ENCODE data around the gene SIVA1. TPM values are rescaled to one million over a fixed set of nuclear protein-coding genes. Genes with fewer than 3 reads are reported as not detected.

Gene SIVA1
- total RNA-seq, 1 donor from 2014 or later, result 116 TPM

GRCh38 chr14:104768437-104769323 is 15.7 kb downstream of the SIVA1 start:
- H3K4me1 Mint-ChIP-seq (ENCODE audit: low read depth), result peaks cover 21% of the 10 kb centered on the region
- peak overlapping the region; percentile 99 for H3K27ac Mint-ChIP-seq
- H3K4me3 Mint-ChIP-seq (ENCODE audit: low read depth), result no peak overlapping the region
- TF ChIP-seq CTCF (IDR thresholded peaks at IDR 0.05; ENCODE audit: unreplicated experiment), result peak; percentile 98
- H3K36me3 Mint-ChIP-seq (ENCODE audit: insufficient read depth), result peaks cover 34% of the 10 kb centered on the region
- peak; percentile 95 for DNase-seq (ENCODE audit: low spot score, unreplicated experiment)
- H3K9me3 Mint-ChIP-seq (ENCODE audit: low read depth), result peaks cover 16% of the 10 kb centered on the region
- H3K27me3 Mint-ChIP-seq, result no peaks in the 10 kb centered on the region

DNA sequence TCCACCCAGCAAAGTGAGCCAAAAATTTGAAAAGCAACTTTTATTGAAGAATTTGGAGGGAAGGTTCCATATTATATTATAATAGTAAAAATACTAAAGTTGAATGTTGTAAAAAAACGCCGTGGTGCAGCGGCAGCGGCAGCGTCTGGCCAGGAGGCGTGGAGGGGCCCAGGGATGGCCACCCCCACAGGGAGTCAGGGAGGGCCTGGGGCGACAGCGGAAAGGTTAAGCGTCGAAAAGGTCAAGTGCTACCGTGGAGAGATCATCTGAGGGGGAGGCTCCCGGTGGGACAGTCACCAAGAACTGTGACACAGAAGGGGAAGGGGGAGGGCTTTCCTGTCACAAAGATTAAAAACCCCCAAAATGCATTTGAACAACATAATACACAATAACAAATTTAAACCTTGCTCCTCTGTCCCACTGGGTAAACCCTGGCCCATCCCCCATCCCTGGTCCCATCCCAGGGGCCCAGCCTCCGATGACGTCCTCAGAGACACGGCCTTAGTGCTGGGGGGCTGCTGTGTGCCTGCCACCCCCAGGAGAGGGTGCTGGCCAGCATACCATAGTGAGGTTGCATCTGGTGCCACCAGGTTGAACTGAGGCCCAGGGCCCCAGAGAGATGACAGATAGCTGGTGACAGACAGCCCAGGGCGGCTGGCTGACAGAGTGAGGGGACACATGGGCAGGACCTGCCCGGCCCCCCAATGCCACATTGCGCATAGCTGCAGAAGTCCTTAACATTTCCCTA is 16.6 kb downstream of the SIVA1 start:
- no peak for TF ChIP-seq CTCF (IDR thresholded peaks at IDR 0.05; ENCODE audit: unreplicated experiment)
- Mint-ChIP-seq H3K27me3 (no peaks in the 10 kb centered on the region), H3K9me3 (ENCODE audit: low read depth) (peaks cover 16% of the 10 kb centered on the region), H3K4me3 (ENCODE audit: low read depth) (no peak overlapping the region), H3K27ac (peak overlapping the region; percentile 62), H3K4me1 (ENCODE audit: low read depth) (peaks cover 21% of the 10 kb centered on the region), H3K36me3 (ENCODE audit: insufficient read depth) (peaks cover 34% of the 10 kb centered on the region)
- no peak for DNase-seq (ENCODE audit: low spot score, unreplicated experiment)

- H3K4me3 Mint-ChIP-seq (ENCODE audit: low read depth), result no peak overlapping the region
- H3K4me1 Mint-ChIP-seq (ENCODE audit: low read depth), result peaks cover 21% of the 10 kb centered on the region
- H3K27me3 Mint-ChIP-seq, result no peaks in the 10 kb centered on the region
- no peak for DNase-seq (ENCODE audit: low spot score, unreplicated experiment)
- peaks cover 16% of the 10 kb centered on the region for H3K9me3 Mint-ChIP-seq (ENCODE audit: low read depth)
- no peak for TF ChIP-seq CTCF (IDR thresholded peaks at IDR 0.05; ENCODE audit: unreplicated experiment)
- H3K27ac Mint-ChIP-seq, result peak overlapping the region; percentile 62
- H3K36me3 Mint-ChIP-seq (ENCODE audit: insufficient read depth), result peaks cover 34% of the 10 kb centered on the region
Measured at GRCh38 chr14:104770072-104770579, 17.2 kb downstream of the SIVA1 start.

DNA sequence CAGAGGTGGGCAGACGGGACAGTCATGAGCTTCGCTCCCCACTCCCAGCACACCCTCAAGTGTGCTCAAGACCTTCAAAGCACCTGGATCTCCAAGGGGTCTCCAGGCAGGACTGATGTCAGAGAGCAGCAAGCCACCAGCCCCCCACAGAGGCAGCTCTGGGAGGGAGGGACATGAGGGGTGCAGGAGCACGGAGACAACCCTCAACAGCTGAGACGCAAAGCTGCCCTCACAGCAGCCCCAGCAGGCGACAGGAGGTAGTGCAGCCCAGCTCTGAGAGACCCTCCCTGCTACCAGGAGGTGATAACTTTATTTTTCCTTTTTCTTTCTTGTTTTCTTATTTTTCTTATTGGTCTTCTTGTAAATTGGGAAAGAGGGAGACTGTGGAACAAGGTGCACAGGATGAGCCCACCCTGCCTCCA is 17.9 kb downstream of the SIVA1 start:
- H3K4me3 Mint-ChIP-seq (ENCODE audit: low read depth), result no peak overlapping the region
- H3K4me1 Mint-ChIP-seq (ENCODE audit: low read depth), result peaks cover 21% of the 10 kb centered on the region
- H3K9me3 Mint-ChIP-seq (ENCODE audit: low read depth), result peaks cover 9% of the 10 kb centered on the region
- DNase-seq (ENCODE audit: low spot score, unreplicated experiment), result no peak
- no peak overlapping the region for H3K27ac Mint-ChIP-seq
- no peaks in the 10 kb centered on the region for H3K27me3 Mint-ChIP-seq
- H3K36me3 Mint-ChIP-seq (ENCODE audit: insufficient read depth), result peaks cover 27% of the 10 kb centered on the region
- peak; percentile 44 for TF ChIP-seq CTCF (IDR thresholded peaks at IDR 0.05; ENCODE audit: unreplicated experiment)

DNA sequence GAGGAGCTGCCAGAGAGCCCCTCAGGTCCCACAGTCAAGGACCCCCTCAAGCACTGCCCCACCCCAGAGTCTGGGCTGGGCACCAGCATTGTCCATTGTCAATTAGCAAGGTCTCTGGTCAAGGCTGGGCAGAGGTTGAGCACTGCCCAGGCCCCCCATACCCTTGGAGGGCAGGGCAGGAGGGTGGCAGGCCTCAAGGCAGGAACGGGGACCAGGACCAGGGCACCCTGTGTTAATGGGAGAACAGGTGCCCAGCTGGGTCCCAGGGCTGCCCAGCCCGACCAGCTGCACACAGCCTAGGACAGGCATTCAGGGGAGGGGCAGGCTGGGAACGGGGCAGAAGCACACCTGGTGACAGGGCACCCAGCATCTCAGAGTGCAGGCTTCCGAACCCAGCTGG is 18.4 kb downstream of the SIVA1 start:
- TF ChIP-seq CTCF (IDR thresholded peaks at IDR 0.05; ENCODE audit: unreplicated experiment), result no peak
- no peak overlapping the region for H3K4me3 Mint-ChIP-seq (ENCODE audit: low read depth)
- H3K4me1 Mint-ChIP-seq (ENCODE audit: low read depth), result peaks cover 21% of the 10 kb centered on the region
- no peak overlapping the region for H3K27ac Mint-ChIP-seq
- peaks cover 24% of the 10 kb centered on the region for H3K36me3 Mint-ChIP-seq (ENCODE audit: insufficient read depth)
- DNase-seq (ENCODE audit: low spot score, unreplicated experiment), result no peak
- peaks cover 5% of the 10 kb centered on the region for H3K9me3 Mint-ChIP-seq (ENCODE audit: low read depth)
- no peaks in the 10 kb centered on the region for H3K27me3 Mint-ChIP-seq

Measured in progenitor cell of endocrine pancreas (in vitro differentiated cells).